Lower leg skin (tissue), 3 donors: ENCODE data around the gene PBXIP1.

Source experiments
- CTCF ChIP-seq, 3 donors: fragments of 450-650 bp; IDR thresholded peaks; one replicate each; pipeline ENCODE4 v1.5.1; 2016; ENCODE audit warnings: antibody characterized with exemption in 3 of 3, mild to moderate bottlenecking in 3 of 3, moderate library complexity in 2 of 3
- POLR2A ChIP-seq, 2 donors: fragments of 450-650 bp; IDR thresholded peaks; one replicate each; pipeline ENCODE4 v1.6.1; 2016 to 2017; ENCODE audit warnings: antibody characterized with exemption in 2 of 2, mild to moderate bottlenecking in 1 of 2, moderate library complexity in 1 of 2

- TF ChIP-seq CTCF (IDR thresholded peaks at IDR 0.05) (no peak), POLR2A (IDR thresholded peaks at IDR 0.05) (no peak)
Observed at GRCh38 chr1:154962156-154962749, 6.4 kb upstream of the PBXIP1 start.
